GM12878 (cell line): ENCODE measurements around the gene ADGRG4. TPM values are rescaled to one million over a fixed set of nuclear protein-coding genes. Genes with fewer than 3 reads are reported as not detected.

Source experiments
- STAT3 ChIP-seq: IDR thresholded peaks from 2 replicates; pipeline ENCODE4 v1.6.1; 2011; ENCODE audit warnings: low read depth, low read length, improper control_type of control experiment
- YY1 ChIP-seq: IDR thresholded peaks from 2 replicates; pipeline ENCODE4 v1.6.1; 2011; ENCODE audit warnings: low read depth, mild to moderate bottlenecking, low read length
- polyA plus RNA-seq, 11 experiments: library from polyadenylated mRNA; depleted of rRNA in 4 of 11; unstranded in 6 of 11; stranded (reverse) in 5 of 11; fragments of >200 nt; fragmentation: Nextera tagmentation in 4 of 11; fragmentation: Illumina TruSeq in 1 of 11; extraction: Ambion mirVana in 4 of 11; extraction: Trizol in 1 of 11; gene quantifications; 1 replicate in 1 of 11; 2 replicates in 10 of 11; pipeline versions ENCODE4 v1.2.1 to v1.2.3, GENCODE V29; 2011 to 2016; ENCODE audit warnings: inconsistent platforms in 2 of 11, missing spikeins in 2 of 11, low read depth in 1 of 11
- total RNA-seq, 4 experiments: library from RNA; depleted of rRNA in 3 of 4; stranded (reverse); fragments of >200 nt in 3 of 4; fragmentation: Illumina TruSeq in 1 of 4; extraction: Trizol in 1 of 4; gene quantifications; 2 replicates each; pipeline versions ENCODE4 v1.2.1 to v1.2.3, GENCODE V29; 2013 to 2021
- TF ChIP-seq, protein P1 (sequence below): fragments of 450-650 bp; IDR thresholded peaks from 2 replicates; pipeline ENCODE4 v1.6.1; 2017; ENCODE audit warnings: mild to moderate bottlenecking, moderate library complexity
- TF ChIP-seq, protein P2 (sequence below): fragments of 450-650 bp; conservative IDR thresholded peaks from 2 replicates; pipeline ENCODE4 v1.6.1; 2017; ENCODE audit warnings: mild to moderate bottlenecking, moderate library complexity
- TF ChIP-seq, protein P3 (sequence below), 3 experiments: IDR thresholded peaks in 2 of 3; conservative IDR thresholded peaks in 1 of 3; 2 replicates each; pipeline ENCODE4 v1.5.1; 2011; ENCODE audit warnings: low read depth in 3 of 3, low read length in 3 of 3, mild to moderate bottlenecking in 3 of 3, control low read depth in 2 of 3, moderate library complexity in 2 of 3, inconsistent platforms in 1 of 3, mixed read lengths in 1 of 3; ENCODE audit not compliant: control insufficient read depth in 2 of 3, insufficient read depth in 1 of 3; ENCODE audit errors: extremely low read depth in 1 of 3

ADGRG4 gene
- total and polyA plus RNA-seq, 10 of the 15 experiments (the other 5 are each of a cell fraction or from before 2014, with no cell fraction given): not detected

DNA sequence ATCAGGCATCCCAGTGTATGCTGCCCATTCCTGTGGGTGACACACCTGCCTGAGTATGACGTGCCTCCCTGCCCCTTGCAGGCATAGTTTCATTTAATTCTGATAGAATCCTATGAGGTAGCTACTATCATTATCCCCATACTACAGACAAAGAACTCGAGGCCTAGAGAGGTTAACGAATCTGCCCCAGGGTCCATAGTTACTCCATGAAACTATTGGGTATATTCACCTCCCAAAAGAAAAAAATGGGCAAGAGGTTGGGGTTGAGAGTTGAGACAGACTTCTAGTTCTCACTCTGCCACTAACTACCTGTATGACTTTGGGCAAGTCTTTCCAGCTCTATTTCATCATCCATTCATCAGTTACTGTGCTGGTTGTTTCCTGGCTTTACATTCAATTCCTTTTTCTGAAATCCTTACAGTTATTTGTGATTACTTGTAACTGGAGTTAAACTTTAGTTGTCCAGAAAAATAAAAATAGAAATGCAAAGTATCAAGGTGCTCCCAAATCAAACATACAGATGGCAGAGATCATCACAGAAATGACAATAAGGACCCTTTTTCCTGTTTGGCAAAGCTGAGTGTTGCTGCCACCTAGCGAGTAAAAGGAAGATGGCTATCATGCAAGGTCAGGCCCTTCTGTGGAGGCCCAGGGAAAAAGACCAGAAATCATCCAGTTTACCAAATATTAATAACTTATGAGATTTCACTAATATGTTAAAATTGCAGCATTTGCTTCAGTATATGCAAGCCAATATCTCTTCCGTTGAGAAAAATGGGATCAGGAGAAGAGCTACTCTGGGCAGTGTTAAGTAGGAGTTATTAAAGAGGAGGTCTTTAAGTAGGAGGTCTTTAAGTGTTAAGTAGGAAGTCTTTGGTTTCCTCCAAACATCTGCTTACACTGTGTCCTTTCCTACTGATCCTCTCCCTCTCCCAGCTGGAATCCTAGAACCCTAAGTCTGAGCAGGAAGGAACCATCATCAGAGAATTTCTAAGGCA is 32.4 kb upstream of the ADGRG4 start (continued):
- TF ChIP-seq, protein P1, sequence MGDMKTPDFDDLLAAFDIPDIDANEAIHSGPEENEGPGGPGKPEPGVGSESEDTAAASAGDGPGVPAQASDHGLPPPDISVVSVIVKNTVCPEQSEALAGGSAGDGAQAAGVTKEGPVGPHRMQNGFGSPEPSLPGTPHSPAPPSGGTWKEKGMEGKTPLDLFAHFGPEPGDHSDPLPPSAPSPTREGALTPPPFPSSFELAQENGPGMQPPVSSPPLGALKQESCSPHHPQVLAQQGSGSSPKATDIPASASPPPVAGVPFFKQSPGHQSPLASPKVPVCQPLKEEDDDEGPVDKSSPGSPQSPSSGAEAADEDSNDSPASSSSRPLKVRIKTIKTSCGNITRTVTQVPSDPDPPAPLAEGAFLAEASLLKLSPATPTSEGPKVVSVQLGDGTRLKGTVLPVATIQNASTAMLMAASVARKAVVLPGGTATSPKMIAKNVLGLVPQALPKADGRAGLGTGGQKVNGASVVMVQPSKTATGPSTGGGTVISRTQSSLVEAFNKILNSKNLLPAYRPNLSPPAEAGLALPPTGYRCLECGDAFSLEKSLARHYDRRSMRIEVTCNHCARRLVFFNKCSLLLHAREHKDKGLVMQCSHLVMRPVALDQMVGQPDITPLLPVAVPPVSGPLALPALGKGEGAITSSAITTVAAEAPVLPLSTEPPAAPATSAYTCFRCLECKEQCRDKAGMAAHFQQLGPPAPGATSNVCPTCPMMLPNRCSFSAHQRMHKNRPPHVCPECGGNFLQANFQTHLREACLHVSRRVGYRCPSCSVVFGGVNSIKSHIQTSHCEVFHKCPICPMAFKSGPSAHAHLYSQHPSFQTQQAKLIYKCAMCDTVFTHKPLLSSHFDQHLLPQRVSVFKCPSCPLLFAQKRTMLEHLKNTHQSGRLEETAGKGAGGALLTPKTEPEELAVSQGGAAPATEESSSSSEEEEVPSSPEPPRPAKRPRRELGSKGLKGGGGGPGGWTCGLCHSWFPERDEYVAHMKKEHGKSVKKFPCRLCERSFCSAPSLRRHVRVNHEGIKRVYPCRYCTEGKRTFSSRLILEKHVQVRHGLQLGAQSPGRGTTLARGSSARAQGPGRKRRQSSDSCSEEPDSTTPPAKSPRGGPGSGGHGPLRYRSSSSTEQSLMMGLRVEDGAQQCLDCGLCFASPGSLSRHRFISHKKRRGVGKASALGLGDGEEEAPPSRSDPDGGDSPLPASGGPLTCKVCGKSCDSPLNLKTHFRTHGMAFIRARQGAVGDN: no peak
- TF ChIP-seq, protein P2, sequence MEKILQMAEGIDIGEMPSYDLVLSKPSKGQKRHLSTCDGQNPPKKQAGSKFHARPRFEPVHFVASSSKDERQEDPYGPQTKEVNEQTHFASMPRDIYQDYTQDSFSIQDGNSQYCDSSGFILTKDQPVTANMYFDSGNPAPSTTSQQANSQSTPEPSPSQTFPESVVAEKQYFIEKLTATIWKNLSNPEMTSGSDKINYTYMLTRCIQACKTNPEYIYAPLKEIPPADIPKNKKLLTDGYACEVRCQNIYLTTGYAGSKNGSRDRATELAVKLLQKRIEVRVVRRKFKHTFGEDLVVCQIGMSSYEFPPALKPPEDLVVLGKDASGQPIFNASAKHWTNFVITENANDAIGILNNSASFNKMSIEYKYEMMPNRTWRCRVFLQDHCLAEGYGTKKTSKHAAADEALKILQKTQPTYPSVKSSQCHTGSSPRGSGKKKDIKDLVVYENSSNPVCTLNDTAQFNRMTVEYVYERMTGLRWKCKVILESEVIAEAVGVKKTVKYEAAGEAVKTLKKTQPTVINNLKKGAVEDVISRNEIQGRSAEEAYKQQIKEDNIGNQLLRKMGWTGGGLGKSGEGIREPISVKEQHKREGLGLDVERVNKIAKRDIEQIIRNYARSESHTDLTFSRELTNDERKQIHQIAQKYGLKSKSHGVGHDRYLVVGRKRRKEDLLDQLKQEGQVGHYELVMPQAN: no peak
- TF ChIP-seq STAT3: no peak
- TF ChIP-seq, protein P3, sequence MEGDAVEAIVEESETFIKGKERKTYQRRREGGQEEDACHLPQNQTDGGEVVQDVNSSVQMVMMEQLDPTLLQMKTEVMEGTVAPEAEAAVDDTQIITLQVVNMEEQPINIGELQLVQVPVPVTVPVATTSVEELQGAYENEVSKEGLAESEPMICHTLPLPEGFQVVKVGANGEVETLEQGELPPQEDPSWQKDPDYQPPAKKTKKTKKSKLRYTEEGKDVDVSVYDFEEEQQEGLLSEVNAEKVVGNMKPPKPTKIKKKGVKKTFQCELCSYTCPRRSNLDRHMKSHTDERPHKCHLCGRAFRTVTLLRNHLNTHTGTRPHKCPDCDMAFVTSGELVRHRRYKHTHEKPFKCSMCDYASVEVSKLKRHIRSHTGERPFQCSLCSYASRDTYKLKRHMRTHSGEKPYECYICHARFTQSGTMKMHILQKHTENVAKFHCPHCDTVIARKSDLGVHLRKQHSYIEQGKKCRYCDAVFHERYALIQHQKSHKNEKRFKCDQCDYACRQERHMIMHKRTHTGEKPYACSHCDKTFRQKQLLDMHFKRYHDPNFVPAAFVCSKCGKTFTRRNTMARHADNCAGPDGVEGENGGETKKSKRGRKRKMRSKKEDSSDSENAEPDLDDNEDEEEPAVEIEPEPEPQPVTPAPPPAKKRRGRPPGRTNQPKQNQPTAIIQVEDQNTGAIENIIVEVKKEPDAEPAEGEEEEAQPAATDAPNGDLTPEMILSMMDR (IDR thresholded peaks at IDR 0.05 in 2 of 3, conservative IDR thresholded peaks at IDR 0.05 in 1 of 3; ENCODE audit: control insufficient read depth in 2 of 3, extremely low read depth in 1 of 3, insufficient read depth in 1 of 3, low read depth in 3 of 3, low read length in 3 of 3): peak; percentile 74 to 78 (median 76); a peak in 5 of 6 replicates
- TF ChIP-seq YY1: 0 out of 2 replicates have a peak, but pooled peaks have one; percentile 15
- TF ChIP-seq, all 136 proteins: peak for 4
